Daoy (cell line): ENCODE results near the gene TMPRSS7. TPM values are rescaled to one million over a fixed set of nuclear protein-coding genes. Genes with fewer than 3 reads are reported as not detected.

Experiments used
- DNase-seq: peaks from one replicate; pipeline ENCODE4 v3.0.0-alpha.2; 2015; ENCODE audit warnings: low read depth
- total RNA-seq: library from RNA; depleted of rRNA; stranded (reverse); fragments of >200 nt; shearing (Covaris generic); gene quantifications from 2 replicates; pipeline ENCODE4 v1.2.3, GENCODE V29; 2014

TMPRSS7 gene
- total RNA-seq, 1 experiment from 2014 or later, result not detected

- DNase-seq, result no peak
These were observed 61.6 kb downstream of the TMPRSS7 start for GRCh38 chr3:112096176-112096575.

GRCh38 chr3:112097378-112097777 is 62.8 kb downstream of the TMPRSS7 start:
- DNase-seq, result peak; percentile 98

- peak; percentile 95 for DNase-seq
These were observed 67.4 kb downstream of the TMPRSS7 start for GRCh38 chr3:112101916-112102315.

GRCh38 chr3:112104774-112105173 is 70.2 kb downstream of the TMPRSS7 start:
- DNase-seq, result no peak

GRCh38 chr3:112109322-112109721 is 74.8 kb downstream of the TMPRSS7 start:
- DNase-seq, result no peak

- peak; percentile 60 for DNase-seq
These were observed 77.4 kb downstream of the TMPRSS7 start for GRCh38 chr3:112111785-112112402.

GRCh38 chr3:112114576-112115160 is 80.1 kb downstream of the TMPRSS7 start:
- DNase-seq, result no peak

- no peak for DNase-seq
These were observed 80.7 kb downstream of the TMPRSS7 start for GRCh38 chr3:112115161-112115739.

GRCh38 chr3:112115806-112116383 is 81.4 kb downstream of the TMPRSS7 start:
- no peak for DNase-seq

GRCh38 chr3:112116748-112117186 is 82.2 kb downstream of the TMPRSS7 start:
- no peak for DNase-seq

- DNase-seq, result no peak
These were observed 82.9 kb downstream of the TMPRSS7 start for GRCh38 chr3:112117415-112117814.

GRCh38 chr3:112117841-112118571 is 83.5 kb downstream of the TMPRSS7 start:
- DNase-seq, result no peak

GRCh38 chr3:112119962-112120836 is 85.7 kb downstream of the TMPRSS7 start:
- DNase-seq, result no peak

- DNase-seq, result no peak
These were observed 87.3 kb downstream of the TMPRSS7 start for GRCh38 chr3:112121577-112122547.

- no peak for DNase-seq
These were observed 88.3 kb downstream of the TMPRSS7 start for GRCh38 chr3:112122870-112123269.

GRCh38 chr3:112123548-112123947 is 89.0 kb downstream of the TMPRSS7 start:
- DNase-seq, result no peak

GRCh38 chr3:112124907-112125607 is 90.5 kb downstream of the TMPRSS7 start:
- no peak for DNase-seq

GRCh38 chr3:112126511-112126911 is 92.0 kb downstream of the TMPRSS7 start:
- DNase-seq, result peak; percentile 10
